Measurements from ENCODE around the gene ATL3. TPM values are rescaled to one million over a fixed set of nuclear protein-coding genes. Genes with fewer than 3 reads are reported as not detected.
A peak's percentile ranks its signal among the peaks of the same experiment; 100 is the strongest.

The ATL3 gene
- total RNA-seq, 4 donors from 2014 or later = 10.2 to 16.5 (median 12.4) TPM

- Histone ChIP-seq H3K4me3 (peak overlapping the region; percentile 30 to 56 (median 48)), H3K4me1 (peaks cover 26 to 30% of the 10 kb centered on the region in 2 donors), H3K27ac (peak overlapping the region; percentile 66 to 91 (median 82)), H3K9me3 (no peaks in the 10 kb centered on the region), H3K27me3 (no peaks in the 10 kb centered on the region), H3K36me3 (peaks cover 0 to 2% of the 10 kb centered on the region in 2 donors)
- peak; percentile 62 to 80 for DNase-seq
- in situ Hi-C loops (cut with MboI; ENCODE audit: low sequenced_read_pairs in 4 of 4) = no loop called here
- intact Hi-C loops (cut with DNase I; ENCODE audit: low total_unique reads) = loop anchor here (2.0 kb wide), 2 partner anchors 36 to 64 kb away; no protein-coding TSS in a partner anchor
- ATAC-seq = peak; percentile 80 to 89
- TF ChIP-seq POLR2A (IDR thresholded peaks at IDR 0.05) = no peak
- TF ChIP-seq CTCF (IDR thresholded peaks at IDR 0.05 in 4 of 5, conservative IDR thresholded peaks at IDR 0.05 in 1 of 5) = no peak
Measured at GRCh38 chr11:63574856-63575602, 96.1 kb downstream of the ATL3 start.

Other genes starting within 250 kb of the ATL3 start
- under 1 TPM in 1 of 4 donors, not detected in 3; 0.18 TPM for gene PLAAT5, start 180.2 kb downstream of the ATL3 start, total RNA-seq
- under 1 TPM in 2 of 4 donors, not detected in 2; 0.24 to 0.80 TPM for gene LGALS12, start 165.3 kb downstream of the ATL3 start, total RNA-seq
- gene PLAAT4, start 134.6 kb downstream of the ATL3 start, total RNA-seq = 10 to 100 TPM in 1 of 4 donors, 1 to 10 TPM in 3; 3.1 to 13.2 (median 5.8) TPM
- gene PLAAT2, start 108.0 kb downstream of the ATL3 start, total RNA-seq = not detected
- gene PLAAT3, start 56.9 kb downstream of the ATL3 start, total RNA-seq = 10 to 100 TPM; 58.0 to 76.5 (median 67.5) TPM
- gene RTN3, start 10.1 kb upstream of the ATL3 start, total RNA-seq = 100 to 1,000 TPM in 1 of 4 donors, 10 to 100 TPM in 3; 45.5 to 112 (median 86.0) TPM
- gene ZFTA, start 97.4 kb upstream of the ATL3 start, total RNA-seq = 10 to 100 TPM in 2 of 4 donors, 1 to 10 TPM in 2; 6.9 to 18.6 (median 11.8) TPM
- gene SPINDOC, start 142.1 kb upstream of the ATL3 start, total RNA-seq = 1 to 10 TPM; 2.7 to 6.3 (median 3.5) TPM
- 10 to 100 TPM; 17.8 to 37.2 (median 30.3) TPM for gene MARK2, start 167.7 kb upstream of the ATL3 start, total RNA-seq
- gene RCOR2, start 245.8 kb upstream of the ATL3 start, total RNA-seq = 1 to 10 TPM in 1 of 4 donors, under 1 TPM in 3; 0.25 to 1.5 (median 0.45) TPM

Data from gastrocnemius medialis (tissue), 4 donors.